ENCODE measurements around the gene DHX29. TPM values are rescaled to one million over a fixed set of nuclear protein-coding genes. Genes with fewer than 3 reads are reported as not detected.

Gene DHX29
- total and polyA plus RNA-seq, 2 donors (not counting 1 experiment from before 2014, with no cell fraction given): 3.9 to 18.1 TPM

DNA sequence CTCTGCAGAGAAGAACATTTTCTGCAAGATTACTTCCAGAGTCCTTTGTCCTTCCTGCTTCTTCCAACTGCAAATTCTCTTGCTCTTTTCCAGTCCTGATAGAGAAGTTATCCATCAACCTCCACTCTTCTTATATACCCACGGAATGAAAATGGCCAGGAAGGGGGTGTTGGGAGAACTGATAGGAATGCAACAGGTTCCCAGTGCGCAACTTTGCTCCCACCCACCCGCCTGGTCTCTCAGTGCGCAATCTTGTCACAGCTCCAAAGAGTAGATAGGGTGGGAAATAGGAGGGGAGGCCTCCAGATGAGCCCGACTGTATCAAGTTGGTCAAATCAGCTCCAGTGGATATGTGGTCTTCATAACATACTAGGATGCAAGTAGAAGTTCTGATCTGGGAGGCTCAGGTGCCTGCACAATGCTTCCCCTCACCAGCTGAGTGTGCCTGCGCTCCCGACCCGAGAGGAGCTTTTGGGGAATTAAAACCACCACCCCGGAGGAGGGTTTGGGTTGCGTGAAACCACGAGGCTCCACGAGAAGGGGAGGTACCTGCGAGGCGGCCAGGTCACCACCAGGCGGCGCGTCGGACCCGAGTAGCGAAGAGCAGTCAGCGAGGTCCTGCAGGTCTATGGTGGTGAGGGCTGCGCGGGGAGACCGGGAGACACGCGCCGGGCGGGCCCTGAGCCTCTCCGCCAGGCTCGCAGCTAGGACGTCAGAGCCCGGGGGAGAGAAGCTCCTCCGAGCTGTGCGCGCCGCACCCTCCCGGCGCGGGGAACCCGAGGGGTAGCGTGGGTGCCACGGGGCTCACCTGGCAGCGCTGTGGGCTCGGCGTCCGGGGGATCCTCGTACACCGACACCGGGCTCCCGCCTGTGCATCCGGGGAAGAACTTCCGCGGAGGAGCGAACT, 81.2 kb downstream of the DHX29 start:
- peaks cover 4 to 95% (median 83%) of the 10 kb centered on the region in 4 experiments for H3K27me3 ChIP-seq (replicated peaks in 1 of 4; ENCODE audit: control extremely low read depth in 1 of 4, control insufficient read depth in 3 of 4, insufficient read depth in 4 of 4, low read length in 3 of 4)
- intact Hi-C loops (cut with micrococcal nuclease): no loop called here
- peaks cover 42 to 56% of the 10 kb centered on the region in 2 donors for H3K4me1 ChIP-seq (ENCODE audit: control insufficient read depth in 2 of 2, insufficient read depth in 2 of 2, low read length in 2 of 2)
- peak overlapping the region; percentile 69 for H3K4me3 Mint-ChIP-seq
- H3K4me3 ChIP-seq (ENCODE audit: control extremely low read depth in 1 of 5, extremely low read depth in 1 of 5, insufficient read depth in 1 of 5, low read depth in 2 of 5, low read length in 4 of 5): peak overlapping the region in 4 of 5 experiments; percentile 18 to 56 (median 44)
- POLR2A ChIA-PET: no interaction called here
- H3K9me3 ChIP-seq (ENCODE audit: control extremely low read depth in 1 of 3, control insufficient read depth in 2 of 3, insufficient read depth in 1 of 3, low read length in 2 of 3): peaks cover 0 to 27% (median 0%) of the 10 kb centered on the region in 3 donors
- no peaks in the 10 kb centered on the region for H3K79me2 ChIP-seq (ENCODE audit: control insufficient read depth, insufficient read depth, low read length)
- DNase-seq (peak; percentile 59), ATAC-seq (ENCODE audit: low read depth) (peak; percentile 44)
- peaks cover 41% of the 10 kb centered on the region for H3K4me1 Mint-ChIP-seq
- TF ChIP-seq, protein P1, sequence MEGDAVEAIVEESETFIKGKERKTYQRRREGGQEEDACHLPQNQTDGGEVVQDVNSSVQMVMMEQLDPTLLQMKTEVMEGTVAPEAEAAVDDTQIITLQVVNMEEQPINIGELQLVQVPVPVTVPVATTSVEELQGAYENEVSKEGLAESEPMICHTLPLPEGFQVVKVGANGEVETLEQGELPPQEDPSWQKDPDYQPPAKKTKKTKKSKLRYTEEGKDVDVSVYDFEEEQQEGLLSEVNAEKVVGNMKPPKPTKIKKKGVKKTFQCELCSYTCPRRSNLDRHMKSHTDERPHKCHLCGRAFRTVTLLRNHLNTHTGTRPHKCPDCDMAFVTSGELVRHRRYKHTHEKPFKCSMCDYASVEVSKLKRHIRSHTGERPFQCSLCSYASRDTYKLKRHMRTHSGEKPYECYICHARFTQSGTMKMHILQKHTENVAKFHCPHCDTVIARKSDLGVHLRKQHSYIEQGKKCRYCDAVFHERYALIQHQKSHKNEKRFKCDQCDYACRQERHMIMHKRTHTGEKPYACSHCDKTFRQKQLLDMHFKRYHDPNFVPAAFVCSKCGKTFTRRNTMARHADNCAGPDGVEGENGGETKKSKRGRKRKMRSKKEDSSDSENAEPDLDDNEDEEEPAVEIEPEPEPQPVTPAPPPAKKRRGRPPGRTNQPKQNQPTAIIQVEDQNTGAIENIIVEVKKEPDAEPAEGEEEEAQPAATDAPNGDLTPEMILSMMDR (IDR thresholded peaks at IDR 0.05): peak; percentile 31
- no peak for TF ChIP-seq EZH2 (IDR thresholded peaks at IDR 0.05; ENCODE audit: borderline replicate concordance, insufficient read depth, low read depth, low read length, poor library complexity, severe bottlenecking)
- peak overlapping the region; percentile 65 for H2AFZ ChIP-seq (ENCODE audit: insufficient read depth, low read depth, low read length, poor library complexity, severe bottlenecking)
- H3K4me2 ChIP-seq (replicated peaks; ENCODE audit: low read depth, low read length, poor library complexity, severe bottlenecking): peak overlapping the region; percentile 94
- H3K9ac ChIP-seq (ENCODE audit: low read length): peak overlapping the region; percentile 60
- H3K27ac ChIP-seq (ENCODE audit: low read length in 2 of 2): no peak overlapping the region
- CTCF ChIA-PET: interaction anchor here (0.9 to 1.4 kb wide), 2 partner anchors 29 to 54 kb away, joined by 3 read pairs; no protein-coding TSS in a partner anchor
- no peak overlapping the region for H3K27ac Mint-ChIP-seq
- WGBS (ENCODE audit: insufficient coverage): 4% methylated on average over 53 of the region's 54 CpGs
- no peaks in the 10 kb centered on the region for H4K20me1 ChIP-seq (ENCODE audit: control insufficient read depth, insufficient read depth, low read length, poor library complexity, severe bottlenecking)
- no peaks in the 10 kb centered on the region for H3K36me3 ChIP-seq (replicated peaks in 1 of 2; ENCODE audit: control extremely low read depth in 1 of 2, control insufficient read depth in 1 of 2, extremely low read depth in 1 of 2, insufficient read depth in 2 of 2, low read length in 1 of 2)
- peaks cover 84% of the 10 kb centered on the region for H3K27me3 Mint-ChIP-seq
- H3K9me3 Mint-ChIP-seq (ENCODE audit: insufficient read depth): no peaks in the 10 kb centered on the region

DNA sequence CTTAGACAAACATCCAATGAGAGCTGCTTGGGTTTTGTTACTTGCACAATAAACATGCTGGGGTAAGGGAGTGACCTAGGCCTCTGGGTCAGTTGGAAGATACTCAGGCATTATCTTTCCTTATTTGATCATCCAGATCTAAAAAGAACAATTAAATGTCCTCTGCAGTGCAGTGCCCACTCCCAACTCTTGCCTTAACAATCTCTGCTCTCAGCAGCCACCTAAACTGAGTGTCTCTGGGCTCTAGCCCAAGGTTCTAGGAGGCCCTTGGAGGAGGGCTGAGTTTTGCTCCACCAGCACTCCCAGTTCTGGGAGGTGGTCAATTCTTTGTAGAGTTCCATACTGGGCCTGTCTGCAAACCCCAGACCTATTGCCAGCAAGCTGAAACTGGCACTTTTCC, 82.1 kb downstream of the DHX29 start:
- Mint-ChIP-seq H3K4me1 (peaks cover 39% of the 10 kb centered on the region), H3K9me3 (ENCODE audit: insufficient read depth) (no peaks in the 10 kb centered on the region), H3K27me3 (peaks cover 83% of the 10 kb centered on the region), H3K27ac (no peak overlapping the region), H3K4me3 (peak overlapping the region; percentile 69)
- ATAC-seq (ENCODE audit: low read depth) (no peak), DNase-seq (no peak)
- CTCF ChIA-PET: no interaction called here
- Histone ChIP-seq H4K20me1 (ENCODE audit: control insufficient read depth, insufficient read depth, low read length, poor library complexity, severe bottlenecking) (no peaks in the 10 kb centered on the region), H3K4me3 (ENCODE audit: control extremely low read depth in 1 of 5, extremely low read depth in 1 of 5, insufficient read depth in 1 of 5, low read depth in 2 of 5, low read length in 4 of 5) (no peak overlapping the region), H3K9ac (ENCODE audit: low read length) (no peak overlapping the region), H3K27ac (ENCODE audit: low read length in 2 of 2) (no peak overlapping the region), H3K79me2 (ENCODE audit: control insufficient read depth, insufficient read depth, low read length) (no peaks in the 10 kb centered on the region), H3K36me3 (replicated peaks in 1 of 2; ENCODE audit: control extremely low read depth in 1 of 2, control insufficient read depth in 1 of 2, extremely low read depth in 1 of 2, insufficient read depth in 2 of 2, low read length in 1 of 2) (no peaks in the 10 kb centered on the region), H2AFZ (ENCODE audit: insufficient read depth, low read depth, low read length, poor library complexity, severe bottlenecking) (no peak overlapping the region), H3K4me2 (replicated peaks; ENCODE audit: low read depth, low read length, poor library complexity, severe bottlenecking) (no peak overlapping the region), H3K4me1 (ENCODE audit: control insufficient read depth in 2 of 2, insufficient read depth in 2 of 2, low read length in 2 of 2) (peaks cover 44 to 56% of the 10 kb centered on the region in 2 donors), H3K9me3 (ENCODE audit: control extremely low read depth in 1 of 3, control insufficient read depth in 2 of 3, insufficient read depth in 1 of 3, low read length in 2 of 3) (peaks cover 0 to 34% (median 0%) of the 10 kb centered on the region in 3 donors), H3K27me3 (replicated peaks in 1 of 4; ENCODE audit: control extremely low read depth in 1 of 4, control insufficient read depth in 3 of 4, insufficient read depth in 4 of 4, low read length in 3 of 4) (peaks cover 1 to 95% (median 78%) of the 10 kb centered on the region in 4 experiments)
- TF ChIP-seq, protein P1 (IDR thresholded peaks at IDR 0.05): no peak
- no peak for TF ChIP-seq EZH2 (IDR thresholded peaks at IDR 0.05; ENCODE audit: borderline replicate concordance, insufficient read depth, low read depth, low read length, poor library complexity, severe bottlenecking)
- POLR2A ChIA-PET: no interaction called here
- intact Hi-C loops (cut with micrococcal nuclease): no loop called here
